H1 (cell line): Measurements from ENCODE around the gene TMCC1. TPM values are rescaled to one million over a fixed set of nuclear protein-coding genes. Genes with fewer than 3 reads are reported as not detected.

Source experiments
- BACH1 ChIP-seq: IDR thresholded peaks from 2 replicates; pipeline ENCODE4 v1.6.1; 2012; ENCODE audit warnings: low read length, improper control_type of control experiment
- EGR1 ChIP-seq: IDR thresholded peaks from 2 replicates; pipeline ENCODE4 v1.6.1; 2011; ENCODE audit warnings: low read depth, low read length, borderline replicate concordance
- SUZ12 ChIP-seq: fragments of 200-600 bp; sonication (generic); IDR thresholded peaks from 2 replicates; pipeline ENCODE4 v1.6.1; 2012; ENCODE audit warnings: mild to moderate bottlenecking, inconsistent platforms, low read length, moderate library complexity, mixed read lengths
- polyA plus RNA-seq, 7 experiments: library from polyadenylated mRNA; depleted of rRNA in 3 of 7; stranded (reverse) in 5 of 7; unstranded in 2 of 7; fragments of >200 nt in 5 of 7; fragments of 200-250 nt in 2 of 7; gene quantifications; 1 replicate in 5 of 7; 2 replicates in 1 of 7; 4 replicates in 1 of 7; pipeline versions ENCODE4 v1.2.1 to v1.2.3, GENCODE V29; 2011 to 2013; ENCODE audit warnings: missing spikeins in 2 of 7, mixed read lengths in 2 of 7
- total RNA-seq: library from RNA; stranded (reverse); fragmentation: NEBNext Ultra II Directional; extraction: Animal tissue kit (Norgen Biotek cat#: 25700); gene quantifications from 2 replicates; pipeline ENCODE4 v1.2.1, GENCODE V29; 2021

TMCC1 gene
- total and polyA plus RNA-seq, 2 of the 8 experiments (the other 6 are each of a cell fraction or from before 2014, with no cell fraction given), result 10.4 to 27.1 TPM

DNA sequence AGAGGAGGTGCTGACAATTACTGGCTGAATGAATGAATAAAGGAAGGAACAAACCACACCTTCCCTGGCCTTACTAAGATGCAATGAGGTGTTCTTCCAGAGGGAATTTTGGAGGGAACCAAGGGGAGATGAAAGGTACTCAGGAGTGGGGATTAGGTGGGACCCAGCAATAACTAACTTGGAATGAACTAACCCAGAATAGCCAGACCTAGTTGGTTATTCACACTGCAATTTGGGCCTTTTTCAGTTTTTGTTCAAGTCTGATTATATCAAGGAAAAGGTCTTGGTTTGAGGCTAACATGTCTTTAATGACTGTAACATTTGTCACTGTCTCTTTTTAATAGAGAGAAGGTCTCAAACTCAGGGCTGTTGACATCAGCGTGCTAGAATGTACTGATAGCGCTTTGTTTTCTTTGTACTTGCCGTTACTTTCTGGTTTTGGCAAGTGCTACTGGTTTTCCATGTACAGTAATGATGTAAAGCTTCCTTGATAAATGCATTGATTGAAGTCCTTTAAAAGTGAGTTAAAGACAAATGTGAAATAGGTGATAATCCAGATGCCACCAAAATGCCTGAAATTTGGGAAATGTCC is 283.8 kb downstream of the TMCC1 start (continued):
- TF ChIP-seq BACH1 (no peak), EGR1 (no peak), SUZ12 (no peak)
- TF ChIP-seq, all 59 proteins: peak for 0
